Tibial nerve (tissue), 4 donors: Measurements from ENCODE around the gene NLRP9.

Experiments
- EP300 ChIP-seq, 2 donors: sonication (generic); formaldehyde crosslinking; IDR thresholded peaks; one replicate each; pipeline ENCODE4 v1.6.1; 2017; ENCODE audit warnings: antibody characterized with exemption in 2 of 2, mild to moderate bottlenecking in 1 of 2
- TF ChIP-seq, protein P1 (sequence below), 5 experiments: fragments of 200-600 bp in 3 of 5; fragments of 450-650 bp in 2 of 5; sonication (generic) in 3 of 5; IDR thresholded peaks; one replicate each; pipeline ENCODE4 v1.5.1; 2016 to 2019; ENCODE audit warnings: antibody characterized with exemption in 5 of 5, mild to moderate bottlenecking in 3 of 5, moderate library complexity in 2 of 5

DNA sequence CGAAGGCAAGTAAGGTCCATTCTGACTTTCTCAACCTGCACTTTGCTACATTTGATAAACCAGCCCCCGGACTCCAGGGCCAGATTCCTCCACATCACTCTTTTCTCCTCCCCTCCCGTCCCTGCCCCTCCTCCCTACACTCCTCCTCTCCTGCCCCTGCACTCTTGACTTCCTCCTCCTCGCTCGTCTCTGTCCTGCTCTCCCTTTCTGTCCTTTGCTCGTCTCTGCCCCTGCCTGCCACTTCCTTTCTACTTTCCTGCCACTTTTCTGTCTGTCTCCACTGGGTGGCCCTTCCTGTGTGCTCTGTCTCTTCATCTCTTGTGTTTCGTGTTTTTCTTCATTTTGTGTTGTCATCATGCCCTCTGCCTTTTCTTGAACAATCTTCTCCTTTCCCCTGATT lies 76.4 kb downstream of the NLRP9 start:
- TF ChIP-seq, protein P1, sequence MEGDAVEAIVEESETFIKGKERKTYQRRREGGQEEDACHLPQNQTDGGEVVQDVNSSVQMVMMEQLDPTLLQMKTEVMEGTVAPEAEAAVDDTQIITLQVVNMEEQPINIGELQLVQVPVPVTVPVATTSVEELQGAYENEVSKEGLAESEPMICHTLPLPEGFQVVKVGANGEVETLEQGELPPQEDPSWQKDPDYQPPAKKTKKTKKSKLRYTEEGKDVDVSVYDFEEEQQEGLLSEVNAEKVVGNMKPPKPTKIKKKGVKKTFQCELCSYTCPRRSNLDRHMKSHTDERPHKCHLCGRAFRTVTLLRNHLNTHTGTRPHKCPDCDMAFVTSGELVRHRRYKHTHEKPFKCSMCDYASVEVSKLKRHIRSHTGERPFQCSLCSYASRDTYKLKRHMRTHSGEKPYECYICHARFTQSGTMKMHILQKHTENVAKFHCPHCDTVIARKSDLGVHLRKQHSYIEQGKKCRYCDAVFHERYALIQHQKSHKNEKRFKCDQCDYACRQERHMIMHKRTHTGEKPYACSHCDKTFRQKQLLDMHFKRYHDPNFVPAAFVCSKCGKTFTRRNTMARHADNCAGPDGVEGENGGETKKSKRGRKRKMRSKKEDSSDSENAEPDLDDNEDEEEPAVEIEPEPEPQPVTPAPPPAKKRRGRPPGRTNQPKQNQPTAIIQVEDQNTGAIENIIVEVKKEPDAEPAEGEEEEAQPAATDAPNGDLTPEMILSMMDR (IDR thresholded peaks at IDR 0.05) = no peak
- TF ChIP-seq EP300 (IDR thresholded peaks at IDR 0.05) = no peak
